ENCODE data around the gene RPS21.

The RPS21 gene

DNA sequence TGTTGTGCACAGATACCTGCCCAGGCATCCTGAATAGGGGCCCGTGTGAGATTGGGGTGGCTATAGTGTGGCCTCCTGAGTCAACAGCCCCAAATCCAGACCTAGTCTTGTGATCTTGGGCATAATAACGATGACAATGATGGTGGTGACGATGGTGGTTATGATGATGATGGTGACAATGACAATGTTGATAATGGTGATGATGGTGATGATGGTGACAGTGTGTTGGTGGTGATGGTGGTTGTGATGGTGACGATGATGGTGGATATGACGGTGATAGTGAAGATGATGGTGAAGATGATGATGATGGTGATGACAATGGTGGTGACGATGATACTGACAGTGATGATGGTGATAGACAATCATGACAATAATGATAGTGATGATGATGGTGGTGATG is 5.1 kb upstream of the RPS21 start:
- DNase-seq, result no peak

DNA sequence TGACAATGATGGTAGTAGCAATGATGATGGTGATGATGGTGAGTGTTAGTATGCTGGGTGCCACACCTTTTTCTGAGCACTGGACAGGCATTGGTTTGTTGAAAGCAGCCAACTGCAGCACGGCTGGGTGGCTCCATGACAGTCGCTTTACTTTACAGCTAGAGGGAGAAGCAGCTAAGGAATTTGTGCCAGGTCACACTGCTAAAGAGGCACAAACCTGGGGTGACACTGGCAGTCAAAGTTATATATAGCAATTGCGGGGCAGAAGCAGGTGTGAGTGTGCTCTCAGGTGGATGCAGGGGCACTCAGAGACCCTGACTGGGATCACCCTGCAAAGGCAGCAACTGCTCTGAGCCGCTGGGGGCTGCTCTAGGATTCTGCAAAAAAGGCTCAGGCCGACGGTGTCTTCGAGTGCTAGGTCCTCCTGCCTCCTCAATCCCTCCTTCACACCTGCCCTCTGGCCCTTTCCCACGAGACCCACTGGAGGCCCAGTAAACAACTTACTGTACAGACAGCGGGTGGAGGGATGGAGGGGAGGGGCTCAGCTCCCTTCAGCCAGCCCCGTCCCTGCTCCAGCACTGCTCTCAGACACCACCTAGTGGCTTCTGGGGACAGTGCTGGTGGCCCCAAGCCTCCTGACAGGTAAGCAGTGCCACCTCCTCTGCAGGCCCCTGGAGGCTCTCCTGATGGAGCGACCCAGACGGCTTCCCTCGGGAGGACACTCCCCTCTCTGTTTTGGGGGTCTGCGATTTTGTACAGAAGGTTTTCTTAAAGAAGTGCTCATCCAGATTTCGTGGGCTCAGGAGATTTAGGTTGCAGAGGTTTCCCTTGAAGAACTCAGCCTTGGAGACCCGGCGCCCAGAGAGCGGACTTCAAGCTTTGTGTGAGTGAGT is 4.4 kb upstream of the RPS21 start:
- peak; percentile 73 for DNase-seq

DNA sequence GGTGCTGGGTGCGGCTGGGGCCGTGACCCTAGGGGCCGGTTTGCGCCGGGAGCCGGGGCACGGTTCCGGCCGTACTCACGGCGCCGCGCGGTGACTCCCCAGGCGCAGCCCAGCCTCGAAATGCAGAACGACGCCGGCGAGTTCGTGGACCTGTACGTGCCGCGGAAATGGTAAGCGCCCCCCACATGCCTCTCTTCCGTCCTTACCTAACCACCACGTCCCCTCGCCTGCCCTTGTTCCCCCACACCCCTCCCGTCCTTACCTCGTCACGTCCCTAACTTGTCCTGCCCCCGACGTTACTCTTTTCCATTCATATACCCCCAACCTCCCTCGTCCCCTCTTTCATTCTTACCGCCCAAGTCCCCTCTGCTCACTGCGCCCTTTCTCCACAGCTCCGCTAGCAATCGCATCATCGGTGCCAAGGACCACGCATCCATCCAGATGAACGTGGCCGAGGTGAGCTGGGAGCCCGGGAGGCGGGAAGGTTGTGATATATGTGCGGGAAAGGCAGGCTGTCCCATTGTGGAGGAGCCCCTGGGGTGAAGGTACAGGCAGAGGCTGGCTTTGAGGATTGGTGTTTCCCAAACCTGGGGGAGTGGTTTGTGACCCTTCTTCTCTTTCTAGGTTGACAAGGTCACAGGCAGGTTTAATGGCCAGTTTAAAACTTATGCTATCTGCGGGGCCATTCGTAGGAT is 463 bp downstream of the RPS21 start:
- no peak for DNase-seq

DNA sequence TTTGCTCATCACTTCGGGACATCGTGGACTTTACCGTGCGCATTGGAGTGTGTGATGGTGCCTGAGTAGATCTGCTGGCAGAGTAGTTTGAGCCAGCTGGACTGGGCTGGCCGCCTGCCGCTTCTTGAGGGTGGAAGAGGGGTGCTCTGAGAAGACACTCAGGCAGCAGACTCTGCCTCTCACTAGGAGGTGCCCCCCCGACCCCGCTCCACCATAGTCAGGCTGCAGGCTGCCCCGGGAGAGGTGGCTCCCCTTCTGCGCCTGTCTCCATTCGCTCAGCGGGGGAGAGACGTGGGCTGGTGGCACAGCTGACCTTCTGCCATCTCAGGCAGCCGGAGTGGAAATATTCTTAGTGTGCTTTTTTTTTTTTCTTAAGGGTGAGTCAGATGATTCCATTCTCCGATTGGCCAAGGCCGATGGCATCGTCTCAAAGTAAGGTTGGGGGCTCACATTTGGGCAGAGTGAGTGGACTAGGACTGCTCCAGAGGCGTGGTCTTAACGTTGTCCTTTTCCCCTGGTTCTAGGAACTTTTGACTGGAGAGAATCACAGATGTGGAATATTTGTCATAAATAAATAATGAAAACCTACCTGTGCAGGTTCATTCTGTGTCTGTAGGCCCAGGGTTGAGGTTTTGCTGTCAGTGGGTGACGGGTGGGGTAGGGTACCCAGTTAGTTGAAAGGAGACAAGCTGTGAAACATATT is 1.2 kb downstream of the RPS21 start:
- no peak for DNase-seq

DNA sequence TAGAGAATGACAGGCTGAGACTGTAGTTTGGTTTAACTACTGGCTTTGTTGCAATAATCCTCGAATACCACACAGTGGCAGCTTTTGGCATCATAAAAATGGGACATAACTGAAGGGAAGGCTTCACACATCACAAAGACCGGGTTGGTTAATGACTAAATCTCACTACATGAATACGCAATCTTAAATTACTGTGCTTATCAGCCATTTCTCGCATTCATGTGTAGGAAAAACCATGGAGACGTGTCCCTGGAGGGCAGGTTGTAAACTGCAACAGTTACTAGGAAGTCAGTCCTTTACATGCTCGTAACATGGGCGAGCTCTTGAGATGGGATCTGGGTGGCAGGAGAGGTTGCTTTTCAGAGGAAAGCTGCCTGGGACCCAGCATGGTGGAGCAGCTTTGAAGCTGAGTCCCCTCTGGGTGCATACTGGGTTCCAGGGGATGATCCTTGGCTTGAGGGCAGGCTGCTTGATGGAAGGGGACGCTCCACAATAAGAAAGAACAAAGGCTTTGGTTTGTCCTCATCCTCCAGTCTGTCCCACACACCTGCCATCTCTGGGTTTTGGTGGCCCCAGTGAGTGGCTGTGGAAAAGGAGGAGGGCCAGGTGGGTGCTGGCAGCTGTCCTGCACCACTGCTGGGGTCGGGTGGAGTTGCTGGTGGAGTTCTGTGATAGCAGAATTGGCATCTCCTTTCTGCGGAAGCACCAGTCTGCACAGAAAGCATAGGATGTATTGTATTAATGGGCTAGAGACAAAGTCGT is 2.1 kb downstream of the RPS21 start:
- no peak for DNase-seq

DNA sequence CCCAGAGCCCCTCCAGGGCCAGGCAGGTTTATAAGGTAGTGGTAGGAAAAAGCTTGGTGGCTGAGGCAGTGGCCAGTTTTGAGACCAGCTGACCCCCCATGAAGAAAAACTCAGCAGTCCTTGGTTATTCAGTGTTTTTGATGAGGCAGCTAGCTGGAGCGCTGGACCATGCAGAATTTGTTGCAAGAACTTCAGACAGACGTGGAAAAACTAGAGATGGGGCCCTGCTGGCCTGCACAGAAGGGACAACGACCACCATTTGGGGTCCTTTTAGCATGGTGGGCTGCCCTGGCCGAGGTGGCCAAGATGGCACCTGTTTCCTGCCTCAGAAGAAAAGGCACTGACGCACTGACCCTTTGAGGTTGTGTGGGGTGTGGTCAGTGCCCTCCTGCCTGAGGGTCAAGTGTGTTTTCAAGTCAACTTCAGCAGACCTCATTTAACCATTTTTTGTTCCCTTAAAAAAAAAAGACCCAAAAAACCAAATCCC is 2.7 kb downstream of the RPS21 start:
- DNase-seq, result no peak

DNA sequence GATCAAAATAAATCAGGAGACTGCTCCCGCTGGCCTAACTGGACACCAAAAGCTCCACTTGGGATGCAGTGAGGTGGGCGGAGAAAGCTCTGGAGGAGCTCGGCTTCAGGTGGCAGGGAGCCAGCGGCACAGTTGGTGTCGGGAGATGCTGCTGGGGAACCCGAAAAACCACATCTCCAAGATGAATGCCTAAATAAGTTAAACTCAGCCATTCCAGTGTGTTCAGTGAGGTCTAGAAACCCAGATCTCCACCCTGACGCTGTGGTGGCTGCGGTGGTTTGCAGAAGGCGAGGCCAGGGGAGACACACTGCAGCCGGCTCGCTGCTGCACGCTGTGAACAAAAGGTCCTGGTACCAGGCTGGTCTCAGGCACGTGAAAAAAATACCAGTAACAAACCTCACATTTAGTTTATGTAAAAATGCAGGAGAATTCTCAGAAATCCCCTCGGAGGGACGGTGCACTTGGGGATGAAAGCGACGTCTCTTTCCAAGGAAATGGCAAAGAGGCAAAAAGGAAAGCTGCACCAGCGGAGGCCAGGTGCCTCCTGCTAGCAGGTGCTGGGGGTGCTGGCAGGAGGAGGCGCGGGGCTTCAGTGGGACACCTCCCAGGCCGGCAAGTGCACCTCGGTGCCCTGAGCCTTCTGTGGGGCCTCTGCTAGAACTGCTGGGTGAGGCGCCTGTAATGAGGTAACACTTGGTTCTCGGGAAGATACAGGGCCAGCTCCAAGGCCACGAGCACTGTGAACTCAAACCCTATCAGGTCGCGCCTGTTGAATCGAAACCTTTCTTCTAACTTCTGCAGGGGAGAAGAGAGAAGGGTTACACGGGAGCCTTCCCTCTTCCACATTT is 3.6 kb downstream of the RPS21 start:
- no peak for DNase-seq

DNA sequence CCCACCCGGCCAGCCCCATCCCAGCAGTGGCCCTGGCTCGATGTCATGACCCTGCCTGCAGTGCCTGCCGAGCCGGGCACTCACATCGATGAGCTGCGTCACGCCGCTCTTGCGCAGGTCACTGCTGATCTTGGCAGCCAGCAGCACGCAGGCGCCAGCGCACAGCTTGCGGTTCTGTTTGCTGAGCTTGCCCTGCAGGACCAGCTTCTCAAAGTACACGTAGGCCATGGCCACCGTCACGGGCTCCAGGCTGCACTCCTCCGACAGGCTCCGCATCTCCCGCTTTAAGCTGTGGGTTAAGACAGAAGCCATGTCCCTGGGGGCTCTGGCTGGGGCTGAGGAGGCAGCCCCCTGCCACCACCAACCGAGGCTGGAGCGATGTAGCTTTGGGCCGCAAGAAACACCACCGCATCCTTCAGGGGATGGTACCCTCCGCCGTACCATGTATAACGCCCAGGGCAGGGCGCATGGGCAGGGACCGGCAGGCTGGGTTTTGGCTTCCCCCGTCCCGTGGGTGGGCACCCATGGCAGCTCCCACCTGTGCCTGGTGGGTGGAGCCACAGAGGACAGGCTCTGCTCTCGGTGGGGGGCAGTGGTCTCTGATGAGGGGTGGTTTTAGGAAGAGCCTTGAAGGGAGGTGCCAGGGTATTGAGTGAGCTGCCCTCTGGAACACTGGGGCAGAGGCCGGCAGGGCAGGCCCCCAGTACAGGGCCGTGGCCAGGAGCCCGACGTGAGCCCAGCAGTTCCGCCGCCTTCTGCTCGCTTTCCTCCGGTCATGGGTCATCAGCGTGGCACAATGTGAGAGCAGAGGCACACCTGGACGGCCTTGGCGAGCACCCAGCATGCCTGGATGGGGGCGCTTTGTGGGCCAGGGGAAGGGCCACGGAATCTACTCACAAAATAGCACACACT is 4.5 kb downstream of the RPS21 start:
- no peak for DNase-seq

DNA sequence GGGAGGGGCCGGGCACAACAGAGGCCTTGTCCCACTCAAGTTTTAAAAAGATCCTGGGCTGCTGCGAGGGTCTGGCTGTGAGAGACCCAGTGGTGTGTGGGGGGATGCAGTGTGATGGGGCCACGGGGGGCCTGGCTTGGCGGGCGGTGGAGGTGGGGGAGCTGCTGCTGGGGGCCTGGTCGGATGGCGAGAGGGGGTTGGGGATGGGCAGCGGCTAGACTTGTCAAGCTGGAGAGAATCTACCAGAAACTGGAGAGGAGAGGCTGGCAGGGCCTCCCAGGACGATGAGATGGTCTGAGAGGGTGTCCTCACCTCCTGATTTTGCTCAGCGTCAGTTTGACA is 5.1 kb downstream of the RPS21 start:
- DNase-seq, result no peak

DNA sequence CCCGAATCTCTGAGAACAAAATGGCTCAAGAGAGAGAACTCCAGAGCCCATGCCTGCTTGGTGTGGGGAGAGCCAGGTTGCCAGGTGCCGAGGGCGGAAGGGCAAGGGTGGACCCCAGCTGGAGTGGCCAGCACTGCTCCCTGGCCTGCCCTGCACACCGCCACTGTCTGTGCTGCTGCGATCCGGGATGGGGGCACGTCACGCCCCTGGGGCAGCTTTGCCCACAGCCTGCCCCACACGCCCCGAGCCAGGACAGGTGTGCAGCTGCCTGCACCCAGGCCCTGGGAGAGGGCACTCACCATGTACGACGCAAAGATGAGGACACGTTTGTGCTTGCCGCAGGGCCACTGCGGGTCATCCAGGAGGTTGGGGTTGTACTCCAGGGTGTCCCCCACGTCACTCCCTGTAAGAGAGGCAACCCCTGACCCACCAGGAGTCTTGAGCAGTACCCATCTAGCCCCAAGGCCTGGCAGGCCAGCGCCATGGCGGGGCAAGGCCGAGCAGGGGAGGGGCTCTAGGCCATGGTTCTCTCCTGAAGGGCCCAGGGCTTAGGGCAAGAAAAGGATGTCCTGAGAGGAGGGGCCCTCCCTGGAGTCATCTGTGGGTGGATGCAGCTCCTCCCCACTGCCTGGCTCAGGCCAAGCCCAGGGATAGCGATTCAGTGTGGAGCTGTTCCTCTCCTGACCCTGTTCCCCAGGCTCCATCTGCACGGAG is 5.9 kb downstream of the RPS21 start:
- no peak for DNase-seq

DNA sequence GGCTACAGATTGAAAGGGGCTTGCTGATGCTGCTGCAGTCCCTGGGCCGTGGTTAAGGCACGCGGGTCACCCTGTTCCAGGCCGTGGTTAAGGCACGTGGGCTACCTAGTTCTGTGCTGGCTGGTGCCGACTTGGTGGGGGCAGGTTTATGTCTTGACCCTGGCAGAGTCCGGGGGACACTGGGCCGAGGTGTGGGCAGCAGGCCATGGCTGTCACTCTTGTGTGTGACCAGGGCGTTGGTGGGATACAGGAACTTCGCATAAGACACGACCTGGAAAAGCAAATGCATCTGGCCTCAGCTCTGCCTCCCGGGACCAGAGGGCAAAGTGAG is 6.4 kb downstream of the RPS21 start:
- DNase-seq, result no peak

DNA sequence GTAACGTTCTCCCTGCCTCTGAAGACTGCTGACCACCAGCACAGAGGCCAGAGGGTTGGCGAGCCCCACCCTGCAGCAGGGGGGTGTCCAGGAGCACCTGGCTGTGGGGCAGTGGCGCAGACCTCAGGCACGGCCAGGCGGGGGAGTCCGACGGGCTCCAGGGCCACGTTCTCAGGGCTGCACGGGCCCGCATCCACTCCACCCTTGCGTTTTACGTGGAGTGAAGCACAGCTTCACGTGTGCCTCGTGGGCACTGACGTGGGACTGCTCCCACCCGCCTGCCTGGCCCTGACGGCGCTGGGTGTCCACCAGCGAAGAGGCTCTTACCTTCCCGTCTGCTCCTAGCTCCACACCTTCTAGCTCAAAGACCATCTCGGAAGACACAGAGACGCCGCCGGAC is 6.9 kb downstream of the RPS21 start:
- no peak for DNase-seq

DNA sequence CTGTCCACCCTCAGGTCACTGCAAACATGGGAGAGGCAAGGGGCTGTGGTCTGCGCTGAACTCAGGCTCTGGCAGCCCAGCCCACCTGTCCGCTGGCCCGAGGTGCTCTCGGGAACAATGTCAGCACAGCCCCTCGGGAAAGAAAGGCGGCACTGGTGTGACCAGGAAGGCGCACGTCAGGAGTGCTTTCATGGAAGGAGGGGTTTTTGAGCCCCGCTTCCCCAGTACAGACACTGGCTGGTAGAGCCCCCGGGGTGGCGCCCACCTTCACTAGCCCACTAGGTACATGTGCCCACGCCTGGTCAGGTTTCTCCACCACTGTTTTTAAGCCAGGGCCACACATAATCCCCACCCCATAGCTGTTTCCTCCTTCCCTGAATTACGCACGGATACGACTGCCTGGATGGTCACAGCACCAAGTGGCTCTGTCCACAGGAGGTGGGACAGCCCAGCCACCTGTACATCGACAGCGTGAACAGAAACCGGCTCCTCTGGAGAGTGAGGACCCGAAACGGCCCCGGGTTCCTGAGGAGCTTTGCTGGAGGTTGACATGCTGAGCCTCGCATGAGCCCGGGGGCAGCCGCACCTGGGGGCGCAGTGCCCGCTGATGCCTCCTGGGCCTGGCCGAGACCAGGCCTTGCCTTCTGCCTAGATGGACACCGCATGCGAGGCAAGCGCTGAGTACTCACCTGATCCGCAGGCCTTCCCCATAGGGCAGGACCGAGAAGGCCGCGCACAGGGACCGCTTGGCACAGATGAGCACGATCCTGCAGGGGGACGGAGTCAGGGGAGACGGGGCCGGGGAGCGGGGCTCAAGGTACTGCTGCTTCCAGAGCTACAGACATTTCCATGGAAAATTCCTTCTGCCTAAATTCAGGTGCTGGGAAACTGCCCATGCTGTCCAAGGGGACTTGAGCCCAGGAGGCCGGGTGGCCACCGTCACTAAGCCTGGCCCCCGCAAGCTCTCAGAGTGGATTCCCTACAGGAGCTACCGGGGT is 7.6 kb downstream of the RPS21 start:
- no peak for DNase-seq

DNA sequence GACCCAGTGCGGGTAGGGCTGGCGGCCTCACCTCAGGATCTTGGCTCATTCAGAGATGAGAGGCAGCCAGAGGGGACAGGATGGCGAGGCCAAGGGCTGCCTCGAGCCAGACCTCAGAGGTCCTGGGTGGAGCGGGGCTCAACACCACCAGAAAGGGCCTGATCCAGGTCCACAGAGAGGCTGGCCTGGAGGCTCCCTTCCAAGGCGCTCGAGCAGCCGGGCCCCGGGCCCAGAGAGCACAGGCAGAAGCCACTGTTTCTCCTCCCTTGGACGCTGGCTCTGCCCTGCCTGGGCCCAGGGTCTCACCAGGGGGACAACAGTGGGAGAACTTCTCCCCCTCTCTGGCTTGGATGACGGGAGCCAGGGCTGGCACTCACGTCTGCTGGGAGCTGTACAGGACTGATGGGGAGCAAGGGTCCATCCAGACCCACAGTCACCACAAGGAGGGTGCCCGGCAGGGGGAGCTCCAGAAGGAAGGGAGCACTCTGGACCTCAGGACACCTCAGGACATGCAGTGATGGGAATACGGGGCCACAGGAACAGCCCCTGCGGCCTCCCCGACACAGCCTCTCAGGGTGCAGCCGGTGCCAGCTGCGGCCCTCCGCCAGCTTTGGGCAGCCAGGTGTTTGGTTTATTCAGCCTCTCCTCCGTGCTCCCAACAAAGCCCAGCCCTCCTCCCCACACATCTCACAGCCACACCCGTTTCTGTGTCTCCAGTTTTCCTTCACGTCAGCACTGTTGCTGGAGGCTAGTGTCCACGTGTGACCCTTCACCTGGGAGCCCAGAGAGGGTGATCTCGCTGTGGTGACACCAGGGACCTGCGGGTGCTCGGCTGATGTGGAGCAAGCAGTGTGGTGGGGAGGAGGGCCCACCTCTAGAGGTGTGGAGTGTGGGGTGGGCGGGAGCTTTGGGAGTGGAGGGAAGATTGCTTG is 8.7 kb downstream of the RPS21 start:
- DNase-seq, result no peak

DNA sequence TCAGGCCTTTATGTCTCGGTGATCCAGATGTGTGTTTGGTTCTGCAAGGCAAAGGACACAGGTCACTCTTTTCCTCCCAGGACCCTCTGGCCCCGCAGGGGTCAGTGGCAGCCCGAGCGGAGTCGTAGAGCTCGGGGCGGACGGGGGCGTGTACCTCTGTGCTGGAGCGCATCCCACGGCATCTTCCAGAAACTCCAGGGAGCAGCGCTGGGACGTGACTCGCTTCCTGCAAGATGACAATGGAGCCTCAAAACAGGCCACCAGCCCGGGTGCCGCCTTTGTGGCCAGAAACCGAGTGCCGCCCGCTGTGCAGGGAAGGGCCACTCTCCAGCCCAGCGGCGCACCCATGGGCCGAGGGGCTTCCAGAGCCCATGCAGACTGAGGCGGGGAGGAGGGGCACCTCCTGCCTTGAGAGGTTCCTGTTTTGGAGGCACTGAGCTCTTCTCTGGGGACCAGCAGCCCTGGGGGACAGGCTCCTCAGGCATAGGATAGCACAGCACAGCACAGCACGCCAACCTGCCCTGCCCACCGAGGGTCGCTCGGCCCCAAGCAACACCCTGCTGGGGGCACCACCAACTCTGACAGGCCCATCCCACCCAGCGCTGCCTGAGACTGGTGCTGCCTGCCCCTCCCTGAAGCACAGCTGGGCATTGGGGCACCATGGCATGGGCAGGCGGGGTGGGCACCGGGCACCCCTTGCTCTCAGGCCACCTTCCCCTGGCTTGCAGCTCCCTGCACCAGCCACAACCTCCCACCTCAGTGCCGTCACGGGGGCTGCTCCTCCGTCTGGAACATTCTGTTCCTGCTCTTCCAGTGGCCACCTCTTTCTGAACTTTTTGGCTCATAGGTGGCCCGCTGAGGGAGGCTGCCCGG is 9.7 kb downstream of the RPS21 start:
- no peak for DNase-seq

DNA sequence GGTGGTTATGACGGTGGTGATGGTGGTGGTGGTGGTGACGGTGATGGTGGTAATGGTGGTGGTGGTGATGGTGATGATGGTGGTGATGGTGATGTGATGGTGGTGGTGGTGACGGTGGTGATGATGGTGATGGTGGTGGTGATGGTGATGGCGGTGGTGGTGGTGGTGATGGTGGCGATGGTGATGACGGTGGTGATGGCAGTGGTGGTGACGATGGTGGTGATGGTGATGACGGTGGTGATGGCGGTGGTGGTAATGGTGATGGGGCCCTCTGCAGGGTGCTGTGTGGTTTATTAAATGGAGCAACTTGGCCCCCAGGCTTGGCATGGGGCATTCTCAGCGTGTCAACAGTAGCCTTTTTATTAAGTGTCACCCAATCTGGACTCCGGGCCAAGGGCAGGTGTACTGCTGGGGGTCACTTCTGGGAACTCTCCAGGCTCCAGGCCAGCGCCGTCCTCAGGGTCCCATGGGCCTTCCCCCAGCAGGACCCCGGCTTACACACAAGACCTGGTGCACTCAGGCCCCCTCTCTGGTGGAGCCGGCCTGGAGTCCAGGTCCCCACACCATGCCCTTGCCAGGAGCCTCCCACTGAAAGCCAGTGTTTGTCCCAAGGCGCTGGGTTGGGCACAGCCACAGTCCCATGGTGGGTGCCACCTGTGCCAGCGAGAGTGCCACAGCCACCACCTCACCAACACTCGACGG is 11.4 kb downstream of the RPS21 start:
- DNase-seq, result no peak

Measured in effector CD4-positive, alpha-beta T cell (primary cell).